GM21737 (cell line): Measurements from ENCODE around the gene IQSEC1.
A peak's percentile ranks its signal among the peaks of the same experiment; 100 is the strongest.

Experiments used
- ATAC-seq: cut with Tn5 transposase; IDR thresholded peaks from one replicate; pipeline ENCODE4 v1.9.1; 2021; ENCODE audit warnings: mild to moderate bottlenecking, moderate library complexity; ENCODE audit not compliant: unreplicated experiment

Gene IQSEC1

GRCh38 chr3:13018561-13019242, 54.5 kb downstream of the IQSEC1 start:
- no peak for ATAC-seq

GRCh38 chr3:13018043-13018451, 55.2 kb downstream of the IQSEC1 start:
- ATAC-seq = no peak

- no peak for ATAC-seq
Measured at GRCh38 chr3:13017361-13018042, 55.7 kb downstream of the IQSEC1 start.

GRCh38 chr3:13016721-13017255, 56.4 kb downstream of the IQSEC1 start:
- ATAC-seq = no peak

GRCh38 chr3:13016083-13016720, 57.0 kb downstream of the IQSEC1 start:
- peak; percentile 35 for ATAC-seq

GRCh38 chr3:13015286-13016082, 57.7 kb downstream of the IQSEC1 start:
- peak; percentile 15 for ATAC-seq

- no peak for ATAC-seq
Measured at GRCh38 chr3:13014755-13015285, 58.4 kb downstream of the IQSEC1 start.

- no peak for ATAC-seq
Measured at GRCh38 chr3:13013994-13014754, 59.1 kb downstream of the IQSEC1 start.

GRCh38 chr3:13013566-13013965, 59.7 kb downstream of the IQSEC1 start:
- no peak for ATAC-seq

- no peak for ATAC-seq
Measured at GRCh38 chr3:13013151-13013561, 60.1 kb downstream of the IQSEC1 start.

GRCh38 chr3:13012221-13012691, 61.0 kb downstream of the IQSEC1 start:
- ATAC-seq = peak; percentile 26

GRCh38 chr3:13011573-13012220, 61.5 kb downstream of the IQSEC1 start:
- ATAC-seq = peak; percentile 44

- no peak for ATAC-seq
Measured at GRCh38 chr3:13010780-13011572, 62.3 kb downstream of the IQSEC1 start.

GRCh38 chr3:13009946-13010315, 63.3 kb downstream of the IQSEC1 start:
- ATAC-seq = no peak

GRCh38 chr3:13009132-13009945, 63.9 kb downstream of the IQSEC1 start:
- ATAC-seq = peak; percentile 24

- no peak for ATAC-seq
Measured at GRCh38 chr3:13008155-13008995, 64.9 kb downstream of the IQSEC1 start.
